HG02840 (cell line): ENCODE data around the gene STAB1.

Experiments
- ATAC-seq: cut with Tn5 transposase; IDR thresholded peaks from one replicate; pipeline ENCODE4 v1.9.1; 2021; ENCODE audit warnings: mild to moderate bottlenecking, moderate library complexity, moderate number of reproducible peaks; ENCODE audit not compliant: unreplicated experiment, low FRiP score

The STAB1 gene

GRCh38 chr3:52557011-52557960 lies 62.1 kb downstream of the STAB1 start:
- no peak for ATAC-seq

- no peak for ATAC-seq
Measured at GRCh38 chr3:52558436-52558835, 63.3 kb downstream of the STAB1 start.

DNA sequence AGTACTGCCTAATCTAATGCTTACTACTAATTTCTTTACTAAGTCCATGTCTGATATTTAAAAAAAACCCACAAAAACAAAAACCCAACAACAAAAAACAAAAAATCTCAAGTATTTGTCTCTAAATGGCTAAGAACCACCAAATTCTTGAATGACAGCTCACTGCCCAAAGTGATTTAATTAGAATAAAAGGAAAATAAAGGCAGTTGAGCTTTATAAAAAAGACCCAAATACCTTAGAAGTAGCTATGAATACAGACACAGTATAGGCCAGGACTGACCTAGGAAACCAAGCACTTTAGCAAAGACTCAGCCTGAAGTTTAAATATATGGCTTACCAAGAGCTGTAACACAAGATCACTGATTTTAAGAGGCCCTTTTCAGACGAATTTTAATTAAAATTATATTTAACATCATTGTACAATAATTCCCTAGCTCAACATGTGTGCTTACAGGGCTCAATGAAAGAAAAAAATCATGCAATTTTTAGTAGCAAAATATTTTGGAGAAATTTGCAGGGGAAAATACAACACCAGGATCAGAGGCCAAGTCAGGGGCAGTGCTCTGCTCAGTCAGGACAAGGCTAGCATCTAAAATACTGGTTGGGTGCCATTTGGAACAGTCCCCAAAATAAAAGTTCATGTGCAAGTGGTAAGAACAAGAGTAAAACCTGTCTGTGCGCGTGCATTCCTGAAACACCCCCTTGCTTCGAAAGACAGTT lies 66.0 kb downstream of the STAB1 start:
- no peak for ATAC-seq

DNA sequence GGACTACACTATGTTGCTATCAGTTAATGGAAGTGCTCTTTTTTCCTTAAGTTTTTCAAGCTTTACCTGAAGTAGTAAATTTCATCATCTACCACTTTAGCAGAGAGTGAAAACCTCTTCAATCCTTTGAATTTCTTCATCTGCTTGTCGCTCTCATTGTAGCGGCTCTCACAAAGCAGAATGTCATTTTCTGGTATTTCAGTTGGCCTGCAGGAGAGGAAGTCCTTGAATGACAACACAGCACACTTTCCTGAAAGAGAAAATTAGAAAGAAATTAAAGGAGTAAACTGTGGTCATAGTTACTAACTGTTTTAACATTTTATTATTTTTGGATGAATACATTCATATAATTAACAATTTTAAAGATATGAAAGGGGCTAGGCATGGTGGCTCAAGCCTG lies 68.8 kb downstream of the STAB1 start:
- ATAC-seq, result no peak

GRCh38 chr3:52568069-52568468 lies 72.9 kb downstream of the STAB1 start:
- ATAC-seq, result no peak

GRCh38 chr3:52570076-52570475 lies 74.9 kb downstream of the STAB1 start:
- ATAC-seq, result no peak

DNA sequence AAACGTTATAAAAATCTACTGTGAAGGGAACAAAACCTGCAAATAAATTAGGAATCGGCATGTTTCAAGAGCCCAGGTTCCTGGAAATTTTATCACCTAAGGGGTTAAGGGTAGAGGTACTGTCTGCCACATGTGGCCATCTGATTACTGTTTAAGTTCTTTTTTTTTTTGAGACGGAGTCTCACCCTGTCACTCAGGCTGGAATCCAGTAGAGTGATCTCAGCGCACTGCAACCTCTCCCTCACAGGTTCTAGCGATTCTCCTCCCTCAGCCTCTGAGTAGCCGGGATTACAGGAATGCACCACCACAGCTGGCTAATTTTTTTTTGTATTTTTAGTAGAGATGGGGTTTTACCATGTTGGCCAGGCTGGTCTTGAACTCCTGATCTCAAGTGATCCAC lies 77.1 kb downstream of the STAB1 start:
- no peak for ATAC-seq
